GM12878 (cell line): ENCODE results near the gene TKT. TPM values are rescaled to one million over a fixed set of nuclear protein-coding genes. Genes with fewer than 3 reads are reported as not detected.

Experiments
- ATAC-seq: fragments of 200-7000 bp; cut with Tn5 transposase; 3 replicates; pipeline ENCODE4 v1.9.1; 2020; ENCODE audit warnings: mild to moderate bottlenecking, moderate library complexity
- BruUV-seq: library from RNA; stranded (reverse); fragments of 400-500 nt; replicated peaks from 2 replicates; lab custom pipeline; 2021; lab: Mats Ljungman, UMichigan
- CTCF ChIA-PET: fragments of 300-600 bp; sonication (Branson Sonifier 250); formaldehyde crosslinking; extraction: SDS; loops from one replicate; lab custom pipeline; 2021; ENCODE audit warnings: inconsistent platforms; lab: Yijun Ruan, JAX
- POLR2A ChIA-PET: fragments of 350-600 bp; formaldehyde crosslinking; extraction: SDS; loops from one replicate; lab custom pipeline; 2021; ENCODE audit warnings: inconsistent platforms; lab: Charles Lee
- RAD21 ChIA-PET: fragments of 300-600 bp; sonication (Branson Sonifier 250); formaldehyde crosslinking; loops from one replicate; lab custom pipeline; 2023; ENCODE audit warnings: antibody characterized with exemption; ENCODE audit not compliant: unreplicated experiment; lab: Charles Lee
- SMC1A ChIA-PET: fragments of 300-600 bp; sonication (Branson Sonifier 250); formaldehyde crosslinking; loops from one replicate; lab custom pipeline; 2023; ENCODE audit not compliant: unreplicated experiment, uncharacterized antibody; lab: Charles Lee
- DNase-seq: peaks from one replicate; pipeline ENCODE4 v3.0.0-alpha.2; 2011; ENCODE audit warnings: low read depth, low spot score
- FAIRE-seq: peaks from 3 replicates; lab custom pipeline; 2011; peaks lifted over from hg19 to GRCh38; lab: Jason Lieb, UNC
- H2AFZ ChIP-seq: 2 replicates; pipeline ENCODE4 v1.6.0; 2011; ENCODE audit warnings: low read depth, low read length, control low read depth; ENCODE audit not compliant: control insufficient read depth
- H3K27ac ChIP-seq: 2 replicates; pipeline ENCODE4 v1.5.1; 2011; ENCODE audit warnings: control low read depth; ENCODE audit not compliant: control insufficient read depth, insufficient read depth
- H3K27me3 ChIP-seq, 2 experiments: replicated peaks in 1 of 2; 2 replicates each; pipeline versions ENCODE4 v1.6.0 to v1.6.1; 2011; ENCODE audit warnings: low read length in 1 of 2; ENCODE audit not compliant: control insufficient read depth in 2 of 2, insufficient read depth in 2 of 2
- H3K36me3 ChIP-seq, 2 experiments: 2 replicates each; pipeline ENCODE4 v1.5.1; 2011; ENCODE audit warnings: low read length in 1 of 2; ENCODE audit not compliant: control insufficient read depth in 2 of 2, insufficient read depth in 2 of 2
- H3K4me1 ChIP-seq: 2 replicates; pipeline ENCODE4 v1.6.1; 2011; ENCODE audit warnings: mild to moderate bottlenecking, low read length, moderate library complexity, mixed read lengths; ENCODE audit not compliant: control insufficient read depth, insufficient read depth
- H3K4me2 ChIP-seq: 2 replicates; pipeline ENCODE4 v1.6.0; 2011; ENCODE audit warnings: control low read depth; ENCODE audit not compliant: control insufficient read depth, insufficient read depth
- H3K4me3 ChIP-seq: fragments of 200-600 bp; sonication (generic); 2 replicates; pipeline ENCODE4 v1.5.1; 2016
- H3K79me2 ChIP-seq: 2 replicates; pipeline ENCODE4 v1.6.0; 2011; ENCODE audit warnings: low read length; ENCODE audit not compliant: control insufficient read depth, insufficient read depth
- H3K9ac ChIP-seq: 2 replicates; pipeline ENCODE4 v1.8.0; 2011; ENCODE audit warnings: low read length, control low read depth, mixed read lengths; ENCODE audit not compliant: control insufficient read depth, insufficient read depth
- H3K9me3 ChIP-seq: replicated peaks from 3 replicates; pipeline ENCODE4 v1.5.1; 2011; ENCODE audit warnings: mild to moderate bottlenecking, low read length; ENCODE audit not compliant: control insufficient read depth, insufficient read depth
- H4K20me1 ChIP-seq: 2 replicates; pipeline ENCODE4 v1.6.0; 2011; ENCODE audit not compliant: control insufficient read depth, insufficient read depth
- BACH1 ChIP-seq: fragments of 450-650 bp; IDR thresholded peaks from 2 replicates; pipeline ENCODE4 v1.6.1; 2017; ENCODE audit warnings: mild to moderate bottlenecking, borderline replicate concordance
- CHD4 ChIP-seq: fragments of 200-600 bp; sonication (generic); IDR thresholded peaks from 2 replicates; pipeline ENCODE4 v1.6.1; 2016; ENCODE audit warnings: mild to moderate bottlenecking
- EED ChIP-seq: sonication (generic); IDR thresholded peaks from 2 replicates; pipeline ENCODE4 v1.6.1; 2016; ENCODE audit warnings: antibody characterized with exemption, low read depth
- JUND ChIP-seq: IDR thresholded peaks from 2 replicates; pipeline ENCODE4 v1.6.1; 2012; ENCODE audit warnings: low read depth, mild to moderate bottlenecking, low read length, improper control_type of control experiment, moderate library complexity
- MAX ChIP-seq: IDR thresholded peaks from 2 replicates; pipeline ENCODE4 v1.6.1; 2012; ENCODE audit warnings: low read depth, low read length, improper control_type of control experiment
- MEF2A ChIP-seq: IDR thresholded peaks from 2 replicates; pipeline ENCODE4 v1.6.1; 2011; ENCODE audit warnings: low read depth, mild to moderate bottlenecking, low read length, moderate library complexity; ENCODE audit not compliant: insufficient read depth
- MEF2B ChIP-seq: fragments of 450-650 bp; IDR thresholded peaks from 2 replicates; pipeline ENCODE4 v1.6.1; 2018; ENCODE audit warnings: mild to moderate bottlenecking, moderate library complexity; ENCODE audit not compliant: partially characterized antibody, poor library complexity, severe bottlenecking
- NFYA ChIP-seq: IDR thresholded peaks from 2 replicates; pipeline ENCODE4 v1.6.1; 2011; ENCODE audit warnings: low read depth, mild to moderate bottlenecking, low read length, improper control_type of control experiment, borderline replicate concordance
- NRF1 ChIP-seq: conservative IDR thresholded peaks from 2 replicates; pipeline ENCODE4 v1.6.1; 2011; ENCODE audit warnings: mild to moderate bottlenecking, low read depth, low read length, improper control_type of control experiment
- RAD21 ChIP-seq: IDR thresholded peaks from 2 replicates; pipeline ENCODE4 v1.6.1; 2011; ENCODE audit warnings: mild to moderate bottlenecking, low read depth, low read length, moderate library complexity; ENCODE audit not compliant: insufficient read depth
- SMAD1 ChIP-seq: fragments of 450-650 bp; IDR thresholded peaks from 2 replicates; pipeline ENCODE4 v1.6.1; 2018; ENCODE audit warnings: mild to moderate bottlenecking, low read depth; ENCODE audit not compliant: partially characterized antibody
- SRF ChIP-seq, 2 experiments: IDR thresholded peaks; 2 replicates each; pipeline ENCODE4 v1.6.1; 2011; ENCODE audit warnings: low read depth in 2 of 2, low read length in 2 of 2, mild to moderate bottlenecking in 1 of 2, moderate library complexity in 1 of 2
- YBX1 ChIP-seq: fragments of 450-650 bp; IDR thresholded peaks from 2 replicates; pipeline ENCODE4 v1.6.1; 2016; ENCODE audit warnings: antibody characterized with exemption
- ZNF217 ChIP-seq: fragments of 450-650 bp; IDR thresholded peaks from 2 replicates; pipeline ENCODE4 v1.6.1; 2017; ENCODE audit warnings: antibody characterized with exemption, mild to moderate bottlenecking
- ZNF384 ChIP-seq: IDR thresholded peaks from 2 replicates; pipeline ENCODE4 v1.6.1; 2012; ENCODE audit warnings: low read depth, mild to moderate bottlenecking, low read length, improper control_type of control experiment, borderline replicate concordance
- ZNF622 ChIP-seq: fragments of 450-650 bp; IDR thresholded peaks from 2 replicates; pipeline ENCODE4 v1.6.1; 2017; ENCODE audit warnings: mild to moderate bottlenecking, inconsistent platforms
- ZSCAN29 ChIP-seq: fragments of 450-650 bp; IDR thresholded peaks from 2 replicates; pipeline ENCODE4 v1.6.1; 2017; ENCODE audit warnings: mild to moderate bottlenecking, moderate library complexity
- WGBS: methylation state at CpG from one replicate; pipeline ENCODE4 v1.1.6; 2016; ENCODE audit warnings: low lambda C conversion rate; ENCODE audit not compliant: insufficient replicate concordance, insufficient coverage; ENCODE audit errors: missing lambda C conversion rate; 5-methylcytosine and 5-hydroxymethylcytosine counted together
- in situ Hi-C: fragments of 300-500 bp; cut with MboI; formaldehyde crosslinking; loops from 9 replicates; pipeline ENCODE4 v1.14.3; 2018; ENCODE audit warnings: mixed read lengths
- intact Hi-C: fragments of 100-400 bp; cut with micrococcal nuclease; formaldehyde crosslinking; loops from one replicate; pipeline ENCODE4 v1.14.2; 2022; ENCODE audit not compliant: unreplicated experiment
- polyA plus RNA-seq, 11 experiments: library from polyadenylated mRNA; depleted of rRNA in 4 of 11; unstranded in 6 of 11; stranded (reverse) in 5 of 11; fragments of >200 nt; fragmentation: Nextera tagmentation in 4 of 11; fragmentation: Illumina TruSeq in 1 of 11; extraction: Ambion mirVana in 4 of 11; extraction: Trizol in 1 of 11; gene quantifications; 1 replicate in 1 of 11; 2 replicates in 10 of 11; pipeline versions ENCODE4 v1.2.1 to v1.2.3, GENCODE V29; 2011 to 2016; ENCODE audit warnings: inconsistent platforms in 2 of 11, missing spikeins in 2 of 11, low read depth in 1 of 11
- total RNA-seq, 4 experiments: library from RNA; depleted of rRNA in 3 of 4; stranded (reverse); fragments of >200 nt in 3 of 4; fragmentation: Illumina TruSeq in 1 of 4; extraction: Trizol in 1 of 4; gene quantifications; 2 replicates each; pipeline versions ENCODE4 v1.2.1 to v1.2.3, GENCODE V29; 2013 to 2021
- TF ChIP-seq, protein P1 (sequence below), 3 experiments: IDR thresholded peaks in 2 of 3; conservative IDR thresholded peaks in 1 of 3; 2 replicates each; pipeline ENCODE4 v1.5.1; 2011; ENCODE audit warnings: low read depth in 3 of 3, low read length in 3 of 3, mild to moderate bottlenecking in 3 of 3, control low read depth in 2 of 3, moderate library complexity in 2 of 3, inconsistent platforms in 1 of 3, mixed read lengths in 1 of 3; ENCODE audit not compliant: control insufficient read depth in 2 of 3, insufficient read depth in 1 of 3; ENCODE audit errors: extremely low read depth in 1 of 3
- TF ChIP-seq, protein P2 (sequence below): fragments of 450-650 bp; formaldehyde crosslinking; IDR thresholded peaks from 2 replicates; pipeline ENCODE4 v1.4.0; 2020; ENCODE audit warnings: mild to moderate bottlenecking, moderate library complexity

The TKT gene
- total and polyA plus RNA-seq, 10 of the 15 experiments (the other 5 are each of a cell fraction or from before 2014, with no cell fraction given) = 56.4 to 385 (median 143) TPM

- Histone ChIP-seq H3K4me2 (no peak overlapping the region), H3K27ac (peak overlapping the region; percentile 66), H4K20me1 (no peaks in the 10 kb centered on the region), H3K4me1 (peaks cover 60% of the 10 kb centered on the region), H3K27me3 (no peaks in the 10 kb centered on the region), H3K79me2 (no peaks in the 10 kb centered on the region), H3K4me3 (no peak overlapping the region), H3K9me3 (no peaks in the 10 kb centered on the region), H3K9ac (no peak overlapping the region), H2AFZ (no peak overlapping the region), H3K36me3 (peaks cover 35 to 42% of the 10 kb centered on the region in 2 experiments)
- ChIA-PET CTCF (interaction anchor here (0.9 to 4.8 kb wide), 2 partner anchors 15 to 55 kb away, joined by 3 to 54 read pairs; no protein-coding TSS in a partner anchor), SMC1A (interaction anchor here (0.7 to 1.1 kb wide), 2 partner anchors 19 to 75 kb away, joined by 3 read pairs; no protein-coding TSS in a partner anchor), POLR2A (interaction anchor here (1.1 kb wide), 1 partner anchor 8 kb away, joined by 4 read pairs; no protein-coding TSS in a partner anchor), RAD21 (interaction anchor here (0.5 to 4.5 kb wide), 5 partner anchors 9 to 55 kb away, joined by 3 to 32 read pairs (median 3); no protein-coding TSS in a partner anchor)
- 98% methylated on average over 3 of the region's 3 CpGs for WGBS
- BruUV-seq = no TSS peak
- FAIRE-seq (no peak), ATAC-seq (no peak), DNase-seq (no peak)
- intact Hi-C loops = no loop called here
- in situ Hi-C loops = no loop called here
- no peak for TF ChIP-seq MEF2A
- TF ChIP-seq SRF (IDR thresholded peaks at IDR 0.05; ENCODE audit: low read depth in 2 of 2, low read length in 2 of 2) = no peak
- TF ChIP-seq MAX = no peak
- TF ChIP-seq, protein P1, sequence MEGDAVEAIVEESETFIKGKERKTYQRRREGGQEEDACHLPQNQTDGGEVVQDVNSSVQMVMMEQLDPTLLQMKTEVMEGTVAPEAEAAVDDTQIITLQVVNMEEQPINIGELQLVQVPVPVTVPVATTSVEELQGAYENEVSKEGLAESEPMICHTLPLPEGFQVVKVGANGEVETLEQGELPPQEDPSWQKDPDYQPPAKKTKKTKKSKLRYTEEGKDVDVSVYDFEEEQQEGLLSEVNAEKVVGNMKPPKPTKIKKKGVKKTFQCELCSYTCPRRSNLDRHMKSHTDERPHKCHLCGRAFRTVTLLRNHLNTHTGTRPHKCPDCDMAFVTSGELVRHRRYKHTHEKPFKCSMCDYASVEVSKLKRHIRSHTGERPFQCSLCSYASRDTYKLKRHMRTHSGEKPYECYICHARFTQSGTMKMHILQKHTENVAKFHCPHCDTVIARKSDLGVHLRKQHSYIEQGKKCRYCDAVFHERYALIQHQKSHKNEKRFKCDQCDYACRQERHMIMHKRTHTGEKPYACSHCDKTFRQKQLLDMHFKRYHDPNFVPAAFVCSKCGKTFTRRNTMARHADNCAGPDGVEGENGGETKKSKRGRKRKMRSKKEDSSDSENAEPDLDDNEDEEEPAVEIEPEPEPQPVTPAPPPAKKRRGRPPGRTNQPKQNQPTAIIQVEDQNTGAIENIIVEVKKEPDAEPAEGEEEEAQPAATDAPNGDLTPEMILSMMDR (IDR thresholded peaks at IDR 0.05 in 2 of 3, conservative IDR thresholded peaks at IDR 0.05 in 1 of 3; ENCODE audit: control insufficient read depth in 2 of 3, extremely low read depth in 1 of 3, insufficient read depth in 1 of 3, low read depth in 3 of 3, low read length in 3 of 3) = no peak
- no peak for TF ChIP-seq BACH1
- TF ChIP-seq ZNF384 = no peak
- TF ChIP-seq CHD4 = no peak
- TF ChIP-seq YBX1 = no peak
- TF ChIP-seq NRF1 = no peak
- TF ChIP-seq, protein P2, sequence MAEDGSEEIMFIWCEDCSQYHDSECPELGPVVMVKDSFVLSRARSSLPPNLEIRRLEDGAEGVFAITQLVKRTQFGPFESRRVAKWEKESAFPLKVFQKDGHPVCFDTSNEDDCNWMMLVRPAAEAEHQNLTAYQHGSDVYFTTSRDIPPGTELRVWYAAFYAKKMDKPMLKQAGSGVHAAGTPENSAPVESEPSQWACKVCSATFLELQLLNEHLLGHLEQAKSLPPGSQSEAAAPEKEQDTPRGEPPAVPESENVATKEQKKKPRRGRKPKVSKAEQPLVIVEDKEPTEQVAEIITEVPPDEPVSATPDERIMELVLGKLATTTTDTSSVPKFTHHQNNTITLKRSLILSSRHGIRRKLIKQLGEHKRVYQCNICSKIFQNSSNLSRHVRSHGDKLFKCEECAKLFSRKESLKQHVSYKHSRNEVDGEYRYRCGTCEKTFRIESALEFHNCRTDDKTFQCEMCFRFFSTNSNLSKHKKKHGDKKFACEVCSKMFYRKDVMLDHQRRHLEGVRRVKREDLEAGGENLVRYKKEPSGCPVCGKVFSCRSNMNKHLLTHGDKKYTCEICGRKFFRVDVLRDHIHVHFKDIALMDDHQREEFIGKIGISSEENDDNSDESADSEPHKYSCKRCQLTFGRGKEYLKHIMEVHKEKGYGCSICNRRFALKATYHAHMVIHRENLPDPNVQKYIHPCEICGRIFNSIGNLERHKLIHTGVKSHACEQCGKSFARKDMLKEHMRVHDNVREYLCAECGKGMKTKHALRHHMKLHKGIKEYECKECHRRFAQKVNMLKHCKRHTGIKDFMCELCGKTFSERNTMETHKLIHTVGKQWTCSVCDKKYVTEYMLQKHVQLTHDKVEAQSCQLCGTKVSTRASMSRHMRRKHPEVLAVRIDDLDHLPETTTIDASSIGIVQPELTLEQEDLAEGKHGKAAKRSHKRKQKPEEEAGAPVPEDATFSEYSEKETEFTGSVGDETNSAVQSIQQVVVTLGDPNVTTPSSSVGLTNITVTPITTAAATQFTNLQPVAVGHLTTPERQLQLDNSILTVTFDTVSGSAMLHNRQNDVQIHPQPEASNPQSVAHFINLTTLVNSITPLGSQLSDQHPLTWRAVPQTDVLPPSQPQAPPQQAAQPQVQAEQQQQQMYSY (CRISPR knock-in tag) = no peak
- no peak for TF ChIP-seq NFYA
- no peak for TF ChIP-seq SMAD1
- no peak for TF ChIP-seq ZNF217
- TF ChIP-seq EED = no peak
- TF ChIP-seq ZNF622 = no peak
- TF ChIP-seq JUND = no peak
- no peak for TF ChIP-seq MEF2B
- no peak for TF ChIP-seq ZSCAN29
- TF ChIP-seq RAD21 = no peak
These were observed 66.5 kb downstream of the TKT start for GRCh38 chr3:53189276-53189675.
